Duodenal mucosa (tissue), 2 donors: ENCODE measurements around the gene NUP93.
"Not testable (repeated sequence)": the region's sequence is repeated elsewhere in the genome, so short reads cannot be mapped to it uniquely, and the experiment has no call there.

Experiments
- H3K27ac ChIP-seq: one replicate; pipeline ENCODE4 v1.7.0; 2013; ENCODE audit warnings: low read depth, low read length
- H3K27me3 ChIP-seq, 2 donors: one replicate each; pipeline ENCODE4 v1.7.0; 2013; ENCODE audit warnings: low read length in 2 of 2, control low read depth in 1 of 2; ENCODE audit not compliant: insufficient read depth in 2 of 2, control insufficient read depth in 1 of 2
- H3K36me3 ChIP-seq, 2 donors: one replicate each; pipeline ENCODE4 v1.7.0; 2013; ENCODE audit warnings: low read length in 2 of 2, control low read depth in 1 of 2; ENCODE audit not compliant: insufficient read depth in 2 of 2, control insufficient read depth in 1 of 2
- H3K4me1 ChIP-seq, 2 donors: one replicate each; pipeline ENCODE4 v1.7.0; 2013; ENCODE audit warnings: low read length in 2 of 2, control low read depth in 1 of 2; ENCODE audit not compliant: insufficient read depth in 2 of 2, control insufficient read depth in 1 of 2
- H3K4me3 ChIP-seq, 2 donors: one replicate each; pipeline ENCODE4 v1.7.0; 2013; ENCODE audit warnings: low read length in 2 of 2, low read depth in 1 of 2
- H3K9ac ChIP-seq, 2 donors: one replicate each; pipeline ENCODE4 v1.7.0; 2013; ENCODE audit warnings: low read length in 2 of 2, low read depth in 1 of 2
- H3K9me3 ChIP-seq, 2 donors: one replicate each; pipeline ENCODE4 v1.7.0; 2013; ENCODE audit warnings: low read length in 2 of 2, control low read depth in 1 of 2; ENCODE audit not compliant: control insufficient read depth in 1 of 2

Gene NUP93

GRCh38 chr16:56884026-56884582 lies 154.2 kb downstream of the NUP93 start:
- H3K4me3 ChIP-seq, result no peak overlapping the region

GRCh38 chr16:56884929-56885328 lies 155.0 kb downstream of the NUP93 start:
- H3K4me1 ChIP-seq, H3K36me3 ChIP-seq, H3K4me3 ChIP-seq, H3K27me3 ChIP-seq, H3K9ac ChIP-seq, H3K27ac ChIP-seq, H3K9me3 ChIP-seq: not testable (repeated sequence)

More at GRCh38 chr16:56884026-56884582, 154.2 kb downstream of the NUP93 start:
- no peaks in the 10 kb centered on the region for H3K27me3 ChIP-seq
- H3K27ac ChIP-seq, result no peak overlapping the region
- H3K4me1 ChIP-seq, result no peaks in the 10 kb centered on the region
- no peak overlapping the region for H3K9ac ChIP-seq
- H3K9me3 ChIP-seq, result no peaks in the 10 kb centered on the region
- H3K36me3 ChIP-seq, result no peaks in the 10 kb centered on the region

GRCh38 chr16:56885446-56886162 lies 155.7 kb downstream of the NUP93 start:
- no peaks in the 10 kb centered on the region for H3K36me3 ChIP-seq
- H3K27me3 ChIP-seq, result no peaks in the 10 kb centered on the region
- H3K9me3 ChIP-seq, result no peaks in the 10 kb centered on the region
- H3K4me1 ChIP-seq, result no peaks in the 10 kb centered on the region
- H3K9ac ChIP-seq, result no peak overlapping the region
- no peak overlapping the region for H3K27ac ChIP-seq
- H3K4me3 ChIP-seq, result no peak overlapping the region

- no peak overlapping the region for H3K9ac ChIP-seq
- no peaks in the 10 kb centered on the region for H3K36me3 ChIP-seq
- H3K27ac ChIP-seq, result no peak overlapping the region
- no peaks in the 10 kb centered on the region for H3K27me3 ChIP-seq
- H3K4me3 ChIP-seq, result no peak overlapping the region
- H3K4me1 ChIP-seq, result no peaks in the 10 kb centered on the region
- H3K9me3 ChIP-seq, result no peaks in the 10 kb centered on the region
These were observed 156.4 kb downstream of the NUP93 start for GRCh38 chr16:56886296-56886695.

- Histone ChIP-seq H3K27me3 (no peaks in the 10 kb centered on the region), H3K4me1 (no peaks in the 10 kb centered on the region), H3K9me3 (no peaks in the 10 kb centered on the region), H3K36me3 (no peaks in the 10 kb centered on the region), H3K27ac (no peak overlapping the region), H3K9ac (no peak overlapping the region), H3K4me3 (no peak overlapping the region)
These were observed 156.9 kb downstream of the NUP93 start for GRCh38 chr16:56886826-56887225.

GRCh38 chr16:56888806-56889205 lies 158.9 kb downstream of the NUP93 start:
- Histone ChIP-seq H3K36me3 (no peaks in the 10 kb centered on the region), H3K4me3 (no peak overlapping the region), H3K9ac (no peak overlapping the region), H3K9me3 (no peaks in the 10 kb centered on the region), H3K27me3 (no peaks in the 10 kb centered on the region), H3K4me1 (no peaks in the 10 kb centered on the region), H3K27ac (no peak overlapping the region)

- Histone ChIP-seq H3K9ac (no peak overlapping the region), H3K4me1 (no peaks in the 10 kb centered on the region), H3K4me3 (no peak overlapping the region), H3K9me3 (no peaks in the 10 kb centered on the region), H3K27me3 (no peaks in the 10 kb centered on the region), H3K27ac (no peak overlapping the region), H3K36me3 (no peaks in the 10 kb centered on the region)
These were observed 159.3 kb downstream of the NUP93 start for GRCh38 chr16:56889206-56889605.

- Histone ChIP-seq H3K9me3 (no peaks in the 10 kb centered on the region), H3K36me3 (no peaks in the 10 kb centered on the region), H3K4me3 (no peak overlapping the region), H3K4me1 (no peaks in the 10 kb centered on the region), H3K27ac (no peak overlapping the region), H3K9ac (no peak overlapping the region), H3K27me3 (no peaks in the 10 kb centered on the region)
These were observed 161.8 kb downstream of the NUP93 start for GRCh38 chr16:56891685-56892084.

- Histone ChIP-seq H3K9me3 (no peaks in the 10 kb centered on the region), H3K9ac (no peak overlapping the region)
These were observed 162.8 kb downstream of the NUP93 start for GRCh38 chr16:56892705-56893104.

GRCh38 chr16:56894331-56894917 lies 164.5 kb downstream of the NUP93 start:
- no peaks in the 10 kb centered on the region for H3K27me3 ChIP-seq
- no peak overlapping the region for H3K9ac ChIP-seq
- no peaks in the 10 kb centered on the region for H3K36me3 ChIP-seq
- no peaks in the 10 kb centered on the region for H3K9me3 ChIP-seq
- no peak overlapping the region for H3K4me3 ChIP-seq
- no peak overlapping the region for H3K27ac ChIP-seq
- no peaks in the 10 kb centered on the region for H3K4me1 ChIP-seq

More at GRCh38 chr16:56892705-56893104, 162.8 kb downstream of the NUP93 start:
- H3K27me3 ChIP-seq, result no peaks in the 10 kb centered on the region
- no peak overlapping the region for H3K27ac ChIP-seq
- no peaks in the 10 kb centered on the region for H3K4me1 ChIP-seq
- no peak overlapping the region for H3K4me3 ChIP-seq
- no peaks in the 10 kb centered on the region for H3K36me3 ChIP-seq
